Loucy (cell line): ENCODE measurements around the gene PNMT.

ENCODE experiments used
- CTCF ChIP-seq: fragments of 200-600 bp; sonication (generic); conservative IDR thresholded peaks from 2 replicates; pipeline ENCODE4 v1.5.1; 2014; ENCODE audit warnings: mild to moderate bottlenecking, antibody characterized with exemption, low read length
- EZH2phosphoT487 ChIP-seq: fragments of 200-600 bp; IDR thresholded peaks from 2 replicates; pipeline ENCODE4 v1.6.1; 2018; ENCODE audit warnings: antibody characterized with exemption, mild to moderate bottlenecking, moderate library complexity, borderline replicate concordance

- TF ChIP-seq EZH2phosphoT487 (no peak), CTCF (no peak)
Observed at GRCh38 chr17:39675390-39676082, 7.3 kb downstream of the PNMT start.
